ENCODE results near the gene SALL4. TPM values are rescaled to one million over a fixed set of nuclear protein-coding genes. Genes with fewer than 3 reads are reported as not detected.

Gene SALL4
- total and polyA plus RNA-seq, 9 of the 15 experiments (the other 6 are each of a cell fraction or from before 2014, with no cell fraction given): 0.03 to 0.07 TPM; not detected in 7

DNA sequence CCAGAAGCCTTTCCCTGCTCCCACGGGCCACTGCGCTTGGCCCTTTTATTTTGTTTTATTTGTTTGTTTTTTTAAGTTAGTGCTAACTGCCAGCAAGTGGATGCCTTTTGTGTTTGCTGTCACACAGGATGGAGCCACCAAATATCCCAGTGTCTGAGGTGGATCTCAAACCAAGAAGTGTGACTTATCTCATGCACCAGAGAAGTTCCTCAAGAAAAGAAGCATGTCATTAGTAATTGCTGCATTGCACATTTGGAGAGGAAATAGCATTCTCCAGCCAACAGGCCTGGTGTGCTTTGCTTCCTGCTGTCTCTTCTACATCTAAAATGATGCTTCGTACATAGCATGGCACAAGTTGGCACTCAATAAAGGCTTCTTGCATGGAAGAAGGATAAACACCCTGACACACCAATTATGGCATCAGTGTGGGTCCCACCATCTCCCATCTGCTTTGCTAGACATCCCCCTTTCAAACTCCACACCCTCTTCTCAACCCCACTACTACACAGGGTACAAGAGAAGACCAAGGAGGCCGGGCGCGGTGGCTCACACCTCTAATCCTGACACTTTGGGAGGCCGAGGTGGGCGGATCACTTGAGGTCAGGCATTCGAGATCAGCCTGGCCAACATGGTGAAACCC is 32.2 kb downstream of the SALL4 start (continued):
- TF ChIP-seq, protein P1, sequence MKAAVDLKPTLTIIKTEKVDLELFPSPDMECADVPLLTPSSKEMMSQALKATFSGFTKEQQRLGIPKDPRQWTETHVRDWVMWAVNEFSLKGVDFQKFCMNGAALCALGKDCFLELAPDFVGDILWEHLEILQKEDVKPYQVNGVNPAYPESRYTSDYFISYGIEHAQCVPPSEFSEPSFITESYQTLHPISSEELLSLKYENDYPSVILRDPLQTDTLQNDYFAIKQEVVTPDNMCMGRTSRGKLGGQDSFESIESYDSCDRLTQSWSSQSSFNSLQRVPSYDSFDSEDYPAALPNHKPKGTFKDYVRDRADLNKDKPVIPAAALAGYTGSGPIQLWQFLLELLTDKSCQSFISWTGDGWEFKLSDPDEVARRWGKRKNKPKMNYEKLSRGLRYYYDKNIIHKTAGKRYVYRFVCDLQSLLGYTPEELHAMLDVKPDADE (conservative IDR thresholded peaks at IDR 0.05; ENCODE audit: control insufficient read depth, low read depth, low read length): no peak
- TF ChIP-seq SMARCB1 (IDR thresholded peaks at IDR 0.05; ENCODE audit: insufficient read length, low read depth) (no peak), STAT5A (IDR thresholded peaks at IDR 0.05; ENCODE audit: borderline replicate concordance, low read length) (no peak), ZNF717 (CRISPR knock-in tag; IDR thresholded peaks at IDR 0.05) (no peak), MNT (conservative IDR thresholded peaks at IDR 0.05) (no peak)
- TF ChIP-seq, protein P2, sequence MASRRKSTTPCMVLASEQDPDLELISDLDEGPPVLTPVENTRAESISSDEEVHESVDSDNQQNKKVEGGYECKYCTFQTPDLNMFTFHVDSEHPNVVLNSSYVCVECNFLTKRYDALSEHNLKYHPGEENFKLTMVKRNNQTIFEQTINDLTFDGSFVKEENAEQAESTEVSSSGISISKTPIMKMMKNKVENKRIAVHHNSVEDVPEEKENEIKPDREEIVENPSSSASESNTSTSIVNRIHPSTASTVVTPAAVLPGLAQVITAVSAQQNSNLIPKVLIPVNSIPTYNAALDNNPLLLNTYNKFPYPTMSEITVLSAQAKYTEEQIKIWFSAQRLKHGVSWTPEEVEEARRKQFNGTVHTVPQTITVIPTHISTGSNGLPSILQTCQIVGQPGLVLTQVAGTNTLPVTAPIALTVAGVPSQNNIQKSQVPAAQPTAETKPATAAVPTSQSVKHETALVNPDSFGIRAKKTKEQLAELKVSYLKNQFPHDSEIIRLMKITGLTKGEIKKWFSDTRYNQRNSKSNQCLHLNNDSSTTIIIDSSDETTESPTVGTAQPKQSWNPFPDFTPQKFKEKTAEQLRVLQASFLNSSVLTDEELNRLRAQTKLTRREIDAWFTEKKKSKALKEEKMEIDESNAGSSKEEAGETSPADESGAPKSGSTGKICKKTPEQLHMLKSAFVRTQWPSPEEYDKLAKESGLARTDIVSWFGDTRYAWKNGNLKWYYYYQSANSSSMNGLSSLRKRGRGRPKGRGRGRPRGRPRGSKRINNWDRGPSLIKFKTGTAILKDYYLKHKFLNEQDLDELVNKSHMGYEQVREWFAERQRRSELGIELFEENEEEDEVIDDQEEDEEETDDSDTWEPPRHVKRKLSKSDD (conservative IDR thresholded peaks at IDR 0.05; ENCODE audit: low read length): no peak
- TF ChIP-seq, protein P3, sequence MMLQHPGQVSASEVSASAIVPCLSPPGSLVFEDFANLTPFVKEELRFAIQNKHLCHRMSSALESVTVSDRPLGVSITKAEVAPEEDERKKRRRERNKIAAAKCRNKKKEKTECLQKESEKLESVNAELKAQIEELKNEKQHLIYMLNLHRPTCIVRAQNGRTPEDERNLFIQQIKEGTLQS (IDR thresholded peaks at IDR 0.05): no peak
- TF ChIP-seq, protein P3 (CRISPR knock-in tag; conservative IDR thresholded peaks at IDR 0.05): no peak
- TF ChIP-seq, protein P4, sequence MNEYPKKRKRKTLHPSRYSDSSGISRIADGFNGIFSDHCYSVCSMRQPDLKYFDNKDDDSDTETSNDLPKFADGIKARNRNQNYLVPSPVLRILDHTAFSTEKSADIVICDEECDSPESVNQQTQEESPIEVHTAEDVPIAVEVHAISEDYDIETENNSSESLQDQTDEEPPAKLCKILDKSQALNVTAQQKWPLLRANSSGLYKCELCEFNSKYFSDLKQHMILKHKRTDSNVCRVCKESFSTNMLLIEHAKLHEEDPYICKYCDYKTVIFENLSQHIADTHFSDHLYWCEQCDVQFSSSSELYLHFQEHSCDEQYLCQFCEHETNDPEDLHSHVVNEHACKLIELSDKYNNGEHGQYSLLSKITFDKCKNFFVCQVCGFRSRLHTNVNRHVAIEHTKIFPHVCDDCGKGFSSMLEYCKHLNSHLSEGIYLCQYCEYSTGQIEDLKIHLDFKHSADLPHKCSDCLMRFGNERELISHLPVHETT (CRISPR knock-in tag; conservative IDR thresholded peaks at IDR 0.05 in 1 of 2, IDR thresholded peaks at IDR 0.05 in 1 of 2): no peak

Measured in K562 (cell line).